GM12878 (cell line): ENCODE measurements around the gene DMXL1.

Source experiments
- ATF3 ChIP-seq: IDR thresholded peaks from 2 replicates; pipeline ENCODE4 v1.6.1; 2011; ENCODE audit warnings: low read depth, mild to moderate bottlenecking, low read length, moderate library complexity, borderline replicate concordance; ENCODE audit errors: extremely low read depth
- CREB1 ChIP-seq: IDR thresholded peaks from 2 replicates; pipeline ENCODE4 v1.6.1; 2012; ENCODE audit warnings: low read depth, mild to moderate bottlenecking, inconsistent platforms
- CTCF ChIP-seq, 3 experiments: IDR thresholded peaks in 2 of 3; conservative IDR thresholded peaks in 1 of 3; 2 replicates each; pipeline ENCODE4 v1.5.1; 2011; ENCODE audit warnings: low read depth in 3 of 3, low read length in 3 of 3, mild to moderate bottlenecking in 3 of 3, control low read depth in 2 of 3, moderate library complexity in 2 of 3, inconsistent platforms in 1 of 3, mixed read lengths in 1 of 3; ENCODE audit not compliant: control insufficient read depth in 2 of 3, insufficient read depth in 1 of 3; ENCODE audit errors: extremely low read depth in 1 of 3
- ETV6 ChIP-seq, 2 experiments: fragments of 450-650 bp in 1 of 2; IDR thresholded peaks in 1 of 2; conservative IDR thresholded peaks in 1 of 2; 2 replicates each; pipeline ENCODE4 v1.6.1; 2014; ENCODE audit warnings: antibody characterized with exemption in 1 of 2, borderline replicate concordance in 1 of 2, low read depth in 1 of 2, mild to moderate bottlenecking in 1 of 2, moderate library complexity in 1 of 2
- FOXM1 ChIP-seq: IDR thresholded peaks from 2 replicates; pipeline ENCODE4 v1.6.1; 2012; ENCODE audit warnings: low read depth, mild to moderate bottlenecking, inconsistent platforms, low read length, moderate library complexity
- GATAD2B ChIP-seq: fragments of 450-650 bp; conservative IDR thresholded peaks from 2 replicates; pipeline ENCODE4 v1.6.1; 2017; ENCODE audit warnings: low read depth, mild to moderate bottlenecking, moderate library complexity
- POLR2A ChIP-seq: IDR thresholded peaks from 2 replicates; pipeline ENCODE4 v1.6.1; 2011; ENCODE audit warnings: low read depth, mild to moderate bottlenecking, low read length
- SP1 ChIP-seq: IDR thresholded peaks from one replicate; pipeline ENCODE4 v1.6.1; 2011; ENCODE audit warnings: low read depth, low read length
- SRF ChIP-seq, 2 experiments: IDR thresholded peaks; 2 replicates each; pipeline ENCODE4 v1.6.1; 2011; ENCODE audit warnings: low read depth in 2 of 2, low read length in 2 of 2, mild to moderate bottlenecking in 1 of 2, moderate library complexity in 1 of 2
- SUZ12 ChIP-seq: fragments of 200-600 bp; sonication (generic); IDR thresholded peaks from one replicate; pipeline ENCODE4 v1.6.1; 2018; ENCODE audit warnings: antibody characterized with exemption, mild to moderate bottlenecking; ENCODE audit not compliant: unreplicated experiment

GRCh38 chr5:119048246-119048645 lies 22.6 kb upstream of the DMXL1 start:
- TF ChIP-seq CTCF (IDR thresholded peaks at IDR 0.05 in 2 of 3, conservative IDR thresholded peaks at IDR 0.05 in 1 of 3; ENCODE audit: control insufficient read depth in 2 of 3, extremely low read depth in 1 of 3, insufficient read depth in 1 of 3, low read depth in 3 of 3, low read length in 3 of 3) (no peak), GATAD2B (no peak), ETV6 (conservative IDR thresholded peaks at IDR 0.05 in 1 of 2, IDR thresholded peaks at IDR 0.05 in 1 of 2; ENCODE audit: borderline replicate concordance in 1 of 2, low read depth in 1 of 2) (no peak), CREB1 (no peak), SP1 (no peak), SRF (IDR thresholded peaks at IDR 0.05; ENCODE audit: low read depth in 2 of 2, low read length in 2 of 2) (no peak), ATF3 (no peak), POLR2A (no peak), SUZ12 (no peak), FOXM1 (no peak)
